Endodermal cell (in vitro differentiated cells): ENCODE measurements around the gene CCNT1. TPM values are rescaled to one million over a fixed set of nuclear protein-coding genes. Genes with fewer than 3 reads are reported as not detected.
"Not testable (repeated sequence)": the region's sequence is repeated elsewhere in the genome, so short reads cannot be mapped to it uniquely, and the experiment has no call there.

Experiments
- DNase-seq: peaks from one replicate; pipeline ENCODE4 v3.0.0-alpha.2; 2017
- H3K27ac ChIP-seq: 2 replicates; pipeline ENCODE4 v1.5.1; 2013; ENCODE audit warnings: mild to moderate bottlenecking, low read depth, low read length, moderate library complexity
- H3K27me3 ChIP-seq: 2 replicates; pipeline ENCODE4 v1.6.1; 2013; ENCODE audit warnings: mild to moderate bottlenecking, low read length, moderate library complexity; ENCODE audit not compliant: insufficient read depth, control insufficient read depth, poor library complexity, severe bottlenecking
- H3K36me3 ChIP-seq: 2 replicates; pipeline ENCODE4 v1.7.0; 2013; ENCODE audit warnings: mild to moderate bottlenecking, low read length, moderate library complexity; ENCODE audit not compliant: control insufficient read depth, insufficient read depth
- H3K4me1 ChIP-seq: one replicate; pipeline ENCODE4 v1.7.0; 2013; ENCODE audit warnings: low read length; ENCODE audit not compliant: control insufficient read depth, insufficient read depth
- H3K4me3 ChIP-seq: 2 replicates; pipeline ENCODE4 v1.5.1; 2013; ENCODE audit warnings: mild to moderate bottlenecking, low read length, moderate library complexity
- H3K9ac ChIP-seq: 2 replicates; pipeline ENCODE4 v1.6.1; 2013; ENCODE audit warnings: mild to moderate bottlenecking, low read length, moderate library complexity; ENCODE audit not compliant: poor library complexity, severe bottlenecking; ENCODE audit errors: extremely low read depth
- H3K9me3 ChIP-seq: 2 replicates; pipeline ENCODE4 v1.6.1; 2013; ENCODE audit warnings: mild to moderate bottlenecking, low read length, moderate library complexity; ENCODE audit not compliant: control insufficient read depth
- H3K27ac Mint-ChIP-seq: 2 replicates; pipeline ENCODE4 v1.8.0; 2020; ENCODE audit warnings: mixed read lengths
- H3K27me3 Mint-ChIP-seq: 2 replicates; pipeline ENCODE4 v1.8.0; 2021; ENCODE audit warnings: mild to moderate bottlenecking, mixed read lengths; ENCODE audit not compliant: insufficient read depth
- H3K36me3 Mint-ChIP-seq: 2 replicates; pipeline ENCODE4 v1.8.0; 2020; ENCODE audit warnings: low read depth, mixed read lengths
- H3K4me1 Mint-ChIP-seq: 2 replicates; pipeline ENCODE4 v1.8.0; 2020; ENCODE audit warnings: mixed read lengths
- H3K4me3 Mint-ChIP-seq: 2 replicates; pipeline ENCODE4 v1.8.0; 2020; ENCODE audit warnings: mild to moderate bottlenecking, moderate library complexity, mixed read lengths
- H3K9me3 Mint-ChIP-seq: 2 replicates; pipeline ENCODE4 v1.8.0; 2020; ENCODE audit warnings: mild to moderate bottlenecking, mixed read lengths
- CTCF ChIP-seq: fragments of 200-600 bp; sonication (generic); conservative IDR thresholded peaks from 2 replicates; pipeline ENCODE4 v1.5.0; 2021; ENCODE audit warnings: antibody characterized with exemption, mild to moderate bottlenecking
- WGBS, 2 experiments: methylation state at CpG; one replicate each; pipeline versions ENCODE4 v1.1.5 to v1.1.7; 2013; ENCODE audit warnings: missing lambda C conversion rate in 2 of 2, mixed read lengths in 1 of 2; ENCODE audit not compliant: insufficient coverage in 1 of 2, insufficient read length in 1 of 2; 5-methylcytosine and 5-hydroxymethylcytosine counted together
- total RNA-seq, 2 donors: library from RNA; stranded (reverse); fragmentation: NEBNext Ultra II Directional in 1 of 2; extraction: Animal tissue kit (Norgen Biotek cat#: 25700) in 1 of 2; gene quantifications; 2 replicates in 1 of 2; 3 replicates in 1 of 2; pipeline ENCODE4 v1.2.1, GENCODE V29; 2021

The CCNT1 gene
- total RNA-seq, 2 donors from 2014 or later = 43.0 to 54.0 TPM

- no peaks in the 10 kb centered on the region for H3K36me3 ChIP-seq
- peaks cover 23% of the 10 kb centered on the region for H3K27me3 Mint-ChIP-seq
Observed at GRCh38 chr12:48736456-48736855, 19.9 kb upstream of the CCNT1 start.

GRCh38 chr12:48728807-48729206 is 12.3 kb upstream of the CCNT1 start:
- Histone ChIP-seq H3K9me3 (no peaks in the 10 kb centered on the region), H3K4me3 (no peak overlapping the region), H3K36me3 (no peaks in the 10 kb centered on the region), H3K27me3 (no peaks in the 10 kb centered on the region), H3K9ac (no peak overlapping the region), H3K27ac (no peak overlapping the region), H3K4me1 (no peaks in the 10 kb centered on the region)
- TF ChIP-seq CTCF = no peak
- Mint-ChIP-seq H3K27me3 (no peaks in the 10 kb centered on the region), H3K36me3 (no peaks in the 10 kb centered on the region), H3K4me1 (no peaks in the 10 kb centered on the region), H3K4me3 (no peak overlapping the region), H3K9me3 (peaks cover 3% of the 10 kb centered on the region), H3K27ac (no peak overlapping the region)
- WGBS, 2 experiments = 86 to 91% methylated on average over 5 of the region's 5 CpGs
- DNase-seq = no peak

More at GRCh38 chr12:48736456-48736855, 19.9 kb upstream of the CCNT1 start:
- H3K36me3 Mint-ChIP-seq = no peaks in the 10 kb centered on the region
- no peak overlapping the region for H3K4me3 ChIP-seq
- no peak overlapping the region for H3K4me3 Mint-ChIP-seq
- no peak overlapping the region for H3K27ac ChIP-seq
- 73% methylated on average over 1 of the region's 1 CpG; no CpG with 5 or more reads in 1 of the 2 experiments for WGBS, 2 experiments
- no peak overlapping the region for H3K27ac Mint-ChIP-seq
- no peak for DNase-seq
- no peaks in the 10 kb centered on the region for H3K9me3 Mint-ChIP-seq
- TF ChIP-seq CTCF = no peak
- H3K27me3 ChIP-seq = no peaks in the 10 kb centered on the region
- H3K9me3 ChIP-seq = no peaks in the 10 kb centered on the region
- no peaks in the 10 kb centered on the region for H3K4me1 ChIP-seq
- H3K4me1 Mint-ChIP-seq = no peaks in the 10 kb centered on the region
- no peak overlapping the region for H3K9ac ChIP-seq

- not testable (repeated sequence) for H3K36me3 Mint-ChIP-seq, H3K4me3 ChIP-seq, H3K4me1 ChIP-seq, DNase-seq, H3K9ac ChIP-seq, H3K27ac ChIP-seq, H3K36me3 ChIP-seq, H3K27me3 Mint-ChIP-seq, H3K27ac Mint-ChIP-seq, H3K4me1 Mint-ChIP-seq, H3K27me3 ChIP-seq, H3K4me3 Mint-ChIP-seq
- WGBS, 2 experiments = 88 to 100% methylated on average over 1 of the region's 1 CpG
- H3K9me3 Mint-ChIP-seq = peaks cover 25% of the 10 kb centered on the region
- peaks cover 18% of the 10 kb centered on the region for H3K9me3 ChIP-seq
Observed at GRCh38 chr12:48720737-48721136, 4.2 kb upstream of the CCNT1 start.

- H3K36me3 ChIP-seq, H3K4me3 ChIP-seq, H3K27ac Mint-ChIP-seq, H3K9ac ChIP-seq, H3K4me1 Mint-ChIP-seq, H3K4me1 ChIP-seq, H3K4me3 Mint-ChIP-seq, H3K27ac ChIP-seq, H3K36me3 Mint-ChIP-seq, H3K27me3 ChIP-seq, DNase-seq, H3K27me3 Mint-ChIP-seq: not testable (repeated sequence)
- peaks cover 25% of the 10 kb centered on the region for H3K9me3 Mint-ChIP-seq
- WGBS, 2 experiments = 65 to 85% methylated on average over 2 of the region's 2 CpGs
- H3K9me3 ChIP-seq = peaks cover 18% of the 10 kb centered on the region
Observed at GRCh38 chr12:48720171-48720570, 3.7 kb upstream of the CCNT1 start.

DNA sequence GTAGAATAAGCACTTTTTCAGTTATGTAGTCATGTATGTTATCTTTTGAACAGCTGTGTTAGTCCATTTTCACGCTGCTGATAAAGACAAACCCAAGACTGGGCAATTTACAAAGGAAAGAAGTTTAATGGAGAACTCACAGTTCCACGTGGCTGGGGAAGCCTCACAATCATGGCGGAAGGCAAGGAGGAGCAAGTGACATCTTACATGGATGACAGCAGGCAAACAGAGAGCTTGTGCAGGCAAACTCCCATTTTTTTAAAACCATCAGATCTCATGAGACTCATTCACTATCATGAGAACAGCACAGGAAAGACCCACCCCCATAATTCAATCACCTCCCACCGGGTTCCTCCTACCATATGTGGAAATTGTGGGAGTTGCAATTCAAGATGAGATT is 2.5 kb upstream of the CCNT1 start:
- not testable (repeated sequence) for H3K4me3 ChIP-seq, DNase-seq, H3K9ac ChIP-seq, H3K27me3 Mint-ChIP-seq, H3K4me1 ChIP-seq, H3K4me3 Mint-ChIP-seq, H3K36me3 Mint-ChIP-seq, H3K27ac Mint-ChIP-seq, H3K27me3 ChIP-seq, H3K27ac ChIP-seq
- Mint-ChIP-seq H3K4me1 (peaks cover 12% of the 10 kb centered on the region), H3K9me3 (peaks cover 24% of the 10 kb centered on the region)
- H3K36me3 ChIP-seq = peaks cover 10% of the 10 kb centered on the region
- H3K9me3 ChIP-seq = peaks cover 18% of the 10 kb centered on the region
- 88 to 96% methylated on average over 3 of the region's 4 CpGs for WGBS, 2 experiments
